Measurements from ENCODE around the gene CKAP4. TPM values are rescaled to one million over a fixed set of nuclear protein-coding genes. Genes with fewer than 3 reads are reported as not detected.

Gene CKAP4
- total RNA-seq, 1 donor from 2014 or later, result 4.9 TPM

- intact Hi-C loops (cut with micrococcal nuclease), result no loop called here
Observed at GRCh38 chr12:106275458-106275857, 27.6 kb upstream of the CKAP4 start.

GRCh38 chr12:106274575-106275121, 26.8 kb upstream of the CKAP4 start:
- intact Hi-C loops (cut with micrococcal nuclease), result no loop called here

GRCh38 chr12:106274012-106274411, 26.2 kb upstream of the CKAP4 start:
- intact Hi-C loops (cut with micrococcal nuclease), result no loop called here

GRCh38 chr12:106273491-106273890, 25.7 kb upstream of the CKAP4 start:
- intact Hi-C loops (cut with micrococcal nuclease), result no loop called here

- intact Hi-C loops (cut with micrococcal nuclease), result no loop called here
Observed at GRCh38 chr12:106271575-106272505, 24.0 kb upstream of the CKAP4 start.

- intact Hi-C loops (cut with micrococcal nuclease), result loop anchor here (5.0 kb wide), 2 partner anchors 42 to 1242 kb away; no protein-coding TSS in a partner anchor
Observed at GRCh38 chr12:106269150-106269771, 21.4 kb upstream of the CKAP4 start.

GRCh38 chr12:106267535-106267934, 19.7 kb upstream of the CKAP4 start:
- intact Hi-C loops (cut with micrococcal nuclease), result loop anchor here (1.0 to 5.0 kb wide), 4 partner anchors 19 to 1240 kb away; partner anchors contain the start of genes CKAP4 and TCP11L2

- intact Hi-C loops (cut with micrococcal nuclease), result loop anchor here (5.0 kb wide), 2 partner anchors 38 to 1238 kb away; no protein-coding TSS in a partner anchor
Observed at GRCh38 chr12:106265116-106265515, 17.3 kb upstream of the CKAP4 start.

GRCh38 chr12:106258935-106259334, 11.1 kb upstream of the CKAP4 start:
- intact Hi-C loops (cut with micrococcal nuclease), result no loop called here

- intact Hi-C loops (cut with micrococcal nuclease), result no loop called here
Observed at GRCh38 chr12:106258226-106258625, 10.4 kb upstream of the CKAP4 start.

GRCh38 chr12:106256524-106256923, 8.7 kb upstream of the CKAP4 start:
- intact Hi-C loops (cut with micrococcal nuclease), result no loop called here

GRCh38 chr12:106255952-106256351, 8.1 kb upstream of the CKAP4 start:
- intact Hi-C loops (cut with micrococcal nuclease), result no loop called here

GRCh38 chr12:106255493-106255892, 7.7 kb upstream of the CKAP4 start:
- intact Hi-C loops (cut with micrococcal nuclease), result no loop called here

- intact Hi-C loops (cut with micrococcal nuclease), result no loop called here
Observed at GRCh38 chr12:106254724-106255123, 6.9 kb upstream of the CKAP4 start.

GRCh38 chr12:106251631-106252455, 4.0 kb upstream of the CKAP4 start:
- intact Hi-C loops (cut with micrococcal nuclease), result no loop called here

GRCh38 chr12:106249411-106250135, 1.8 kb upstream of the CKAP4 start:
- intact Hi-C loops (cut with micrococcal nuclease), result loop anchor here (2.0 to 5.0 kb wide), 2 partner anchors 23 to 53 kb away; partner anchors contain the start of gene TCP11L2

- intact Hi-C loops (cut with micrococcal nuclease), result loop anchor here (1.0 to 5.0 kb wide), 3 partner anchors 18 to 53 kb away; partner anchors contain the start of gene TCP11L2
Observed at GRCh38 chr12:106248846-106249371, 1.1 kb upstream of the CKAP4 start.

- intact Hi-C loops (cut with micrococcal nuclease), result loop anchor here (1.0 to 5.0 kb wide), 3 partner anchors 19 to 54 kb away; partner anchors contain the start of gene TCP11L2
Observed at GRCh38 chr12:106248312-106248845, 559 bp upstream of the CKAP4 start.

- intact Hi-C loops (cut with micrococcal nuclease), result loop anchor here (1.0 to 5.0 kb wide), 2 partner anchors 55 to 110 kb away; partner anchors contain the start of genes POLR3B and TCP11L2
Observed at GRCh38 chr12:106246891-106247673, 738 bp downstream of the CKAP4 start.

All from T-helper 2 cell treated with Interferon-gamma antibody and Interleukin-4, amounts not matched to agents 100 ng/mL and 5 ng/mL, for 36 hours (primary cell).